ENCODE data around the gene NOSTRIN. TPM values are rescaled to one million over a fixed set of nuclear protein-coding genes. Genes with fewer than 3 reads are reported as not detected.
A peak's percentile ranks its signal among the peaks of the same experiment; 100 is the strongest.

The NOSTRIN gene
- total and polyA plus RNA-seq, 4 donors, result 4.1 to 16.7 (median 8.5) TPM

DNA sequence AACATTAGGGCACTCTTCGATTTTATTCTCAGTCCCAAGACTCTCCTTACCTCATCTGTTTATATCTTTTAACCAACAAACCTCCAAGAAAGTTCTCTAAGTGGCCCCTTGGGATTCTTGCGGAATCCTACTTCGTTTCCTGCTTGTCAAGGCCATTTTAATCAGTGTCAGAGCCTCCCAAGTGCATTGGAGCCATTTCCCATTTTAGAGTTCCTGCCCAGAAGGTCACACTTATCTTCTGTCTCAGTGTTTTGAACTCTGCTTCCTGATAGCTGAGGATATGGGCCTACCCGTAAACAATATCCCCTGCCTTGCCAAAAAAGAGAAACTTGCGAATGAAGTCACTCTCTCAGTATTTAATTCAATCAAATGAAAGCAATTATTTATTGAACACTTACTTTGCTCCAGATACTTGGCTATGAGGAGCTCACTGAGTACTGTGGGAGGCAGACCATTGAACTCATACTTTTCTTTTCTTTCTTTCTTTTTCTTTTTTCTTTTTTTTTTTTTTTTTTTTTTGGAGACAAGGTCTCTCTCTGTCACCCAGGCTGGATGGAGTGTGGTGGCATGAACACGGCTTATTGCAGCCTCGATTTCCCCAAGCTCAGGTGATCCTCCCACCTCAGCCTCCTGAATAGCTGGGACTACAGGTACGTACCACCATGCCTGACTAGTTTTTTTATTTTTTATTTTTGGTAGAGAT, 5.7 kb upstream of the NOSTRIN start:
- no peaks in the 10 kb centered on the region for H3K27me3 ChIP-seq (ENCODE audit: control insufficient read depth in 4 of 4, insufficient read depth in 4 of 4, low read length in 3 of 4)
- no peak overlapping the region for H3K4me3 ChIP-seq (ENCODE audit: low read depth in 1 of 3, low read length in 3 of 3)
- no peak overlapping the region for H3K9ac ChIP-seq (ENCODE audit: low read depth in 1 of 2, low read length in 2 of 2)
- no peaks in the 10 kb centered on the region for H3K9me3 ChIP-seq (ENCODE audit: control insufficient read depth in 4 of 4, low read length in 3 of 4)
- peak; percentile 99 for TF ChIP-seq NR2F2 (IDR thresholded peaks at IDR 0.05)
- peak; percentile 50 for TF ChIP-seq SP1 (IDR thresholded peaks at IDR 0.05)
- peak; percentile 19 to 40 for TF ChIP-seq RXRA (IDR thresholded peaks at IDR 0.05)
- no peak for TF ChIP-seq EGR1 (IDR thresholded peaks at IDR 0.05; ENCODE audit: low read depth in 2 of 2)
- no peaks in the 10 kb centered on the region for H3K36me3 ChIP-seq (ENCODE audit: control insufficient read depth in 4 of 4, insufficient read depth in 3 of 4, low read depth in 1 of 4, low read length in 3 of 4)
- no peak overlapping the region for H3K27ac ChIP-seq (ENCODE audit: low read depth in 1 of 2, low read length in 2 of 2)
- no peak for DNase-seq (ENCODE audit: low spot score)
- WGBS, result 77% methylated on average over 8 of the region's 8 CpGs
- no peaks in the 10 kb centered on the region for H3K4me1 ChIP-seq (ENCODE audit: control insufficient read depth in 4 of 4, insufficient read depth in 4 of 4, low read length in 3 of 4)

DNA sequence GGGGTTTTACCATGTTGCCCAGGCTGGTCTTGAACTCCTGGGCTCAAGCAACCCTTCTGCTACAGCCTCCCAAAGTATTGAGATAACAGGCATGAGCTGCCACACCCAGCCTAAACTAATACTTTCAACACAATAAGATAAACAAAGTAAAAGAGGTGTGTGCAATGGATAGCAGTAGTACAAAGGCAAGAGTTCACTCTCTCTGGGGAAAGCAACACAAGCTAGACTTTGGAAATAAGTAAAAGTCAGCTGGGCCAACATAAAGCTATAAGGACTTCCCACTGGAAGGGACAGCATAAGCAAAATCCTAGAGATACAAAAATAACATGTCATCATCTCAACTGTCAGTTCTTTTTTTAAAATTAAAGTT, 5.2 kb upstream of the NOSTRIN start:
- Histone ChIP-seq H3K9ac (ENCODE audit: low read depth in 1 of 2, low read length in 2 of 2) (no peak overlapping the region), H3K4me3 (ENCODE audit: low read depth in 1 of 3, low read length in 3 of 3) (no peak overlapping the region), H3K4me1 (ENCODE audit: control insufficient read depth in 4 of 4, insufficient read depth in 4 of 4, low read length in 3 of 4) (no peaks in the 10 kb centered on the region), H3K27ac (ENCODE audit: low read depth in 1 of 2, low read length in 2 of 2) (no peak overlapping the region), H3K27me3 (ENCODE audit: control insufficient read depth in 4 of 4, insufficient read depth in 4 of 4, low read length in 3 of 4) (no peaks in the 10 kb centered on the region), H3K36me3 (ENCODE audit: control insufficient read depth in 4 of 4, insufficient read depth in 3 of 4, low read depth in 1 of 4, low read length in 3 of 4) (no peaks in the 10 kb centered on the region), H3K9me3 (ENCODE audit: control insufficient read depth in 4 of 4, low read length in 3 of 4) (no peaks in the 10 kb centered on the region)
- no peak for DNase-seq (ENCODE audit: low spot score)
- TF ChIP-seq JUND (IDR thresholded peaks at IDR 0.05), result no peak
- TF ChIP-seq, protein P1, sequence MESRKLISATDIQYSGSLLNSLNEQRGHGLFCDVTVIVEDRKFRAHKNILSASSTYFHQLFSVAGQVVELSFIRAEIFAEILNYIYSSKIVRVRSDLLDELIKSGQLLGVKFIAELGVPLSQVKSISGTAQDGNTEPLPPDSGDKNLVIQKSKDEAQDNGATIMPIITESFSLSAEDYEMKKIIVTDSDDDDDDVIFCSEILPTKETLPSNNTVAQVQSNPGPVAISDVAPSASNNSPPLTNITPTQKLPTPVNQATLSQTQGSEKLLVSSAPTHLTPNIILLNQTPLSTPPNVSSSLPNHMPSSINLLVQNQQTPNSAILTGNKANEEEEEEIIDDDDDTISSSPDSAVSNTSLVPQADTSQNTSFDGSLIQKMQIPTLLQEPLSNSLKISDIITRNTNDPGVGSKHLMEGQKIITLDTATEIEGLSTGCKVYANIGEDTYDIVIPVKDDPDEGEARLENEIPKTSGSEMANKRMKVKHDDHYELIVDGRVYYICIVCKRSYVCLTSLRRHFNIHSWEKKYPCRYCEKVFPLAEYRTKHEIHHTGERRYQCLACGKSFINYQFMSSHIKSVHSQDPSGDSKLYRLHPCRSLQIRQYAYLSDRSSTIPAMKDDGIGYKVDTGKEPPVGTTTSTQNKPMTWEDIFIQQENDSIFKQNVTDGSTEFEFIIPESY (IDR thresholded peaks at IDR 0.05), result no peak
- TF ChIP-seq, protein P2, sequence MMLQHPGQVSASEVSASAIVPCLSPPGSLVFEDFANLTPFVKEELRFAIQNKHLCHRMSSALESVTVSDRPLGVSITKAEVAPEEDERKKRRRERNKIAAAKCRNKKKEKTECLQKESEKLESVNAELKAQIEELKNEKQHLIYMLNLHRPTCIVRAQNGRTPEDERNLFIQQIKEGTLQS (IDR thresholded peaks at IDR 0.05), result no peak
- TF ChIP-seq, protein P3, sequence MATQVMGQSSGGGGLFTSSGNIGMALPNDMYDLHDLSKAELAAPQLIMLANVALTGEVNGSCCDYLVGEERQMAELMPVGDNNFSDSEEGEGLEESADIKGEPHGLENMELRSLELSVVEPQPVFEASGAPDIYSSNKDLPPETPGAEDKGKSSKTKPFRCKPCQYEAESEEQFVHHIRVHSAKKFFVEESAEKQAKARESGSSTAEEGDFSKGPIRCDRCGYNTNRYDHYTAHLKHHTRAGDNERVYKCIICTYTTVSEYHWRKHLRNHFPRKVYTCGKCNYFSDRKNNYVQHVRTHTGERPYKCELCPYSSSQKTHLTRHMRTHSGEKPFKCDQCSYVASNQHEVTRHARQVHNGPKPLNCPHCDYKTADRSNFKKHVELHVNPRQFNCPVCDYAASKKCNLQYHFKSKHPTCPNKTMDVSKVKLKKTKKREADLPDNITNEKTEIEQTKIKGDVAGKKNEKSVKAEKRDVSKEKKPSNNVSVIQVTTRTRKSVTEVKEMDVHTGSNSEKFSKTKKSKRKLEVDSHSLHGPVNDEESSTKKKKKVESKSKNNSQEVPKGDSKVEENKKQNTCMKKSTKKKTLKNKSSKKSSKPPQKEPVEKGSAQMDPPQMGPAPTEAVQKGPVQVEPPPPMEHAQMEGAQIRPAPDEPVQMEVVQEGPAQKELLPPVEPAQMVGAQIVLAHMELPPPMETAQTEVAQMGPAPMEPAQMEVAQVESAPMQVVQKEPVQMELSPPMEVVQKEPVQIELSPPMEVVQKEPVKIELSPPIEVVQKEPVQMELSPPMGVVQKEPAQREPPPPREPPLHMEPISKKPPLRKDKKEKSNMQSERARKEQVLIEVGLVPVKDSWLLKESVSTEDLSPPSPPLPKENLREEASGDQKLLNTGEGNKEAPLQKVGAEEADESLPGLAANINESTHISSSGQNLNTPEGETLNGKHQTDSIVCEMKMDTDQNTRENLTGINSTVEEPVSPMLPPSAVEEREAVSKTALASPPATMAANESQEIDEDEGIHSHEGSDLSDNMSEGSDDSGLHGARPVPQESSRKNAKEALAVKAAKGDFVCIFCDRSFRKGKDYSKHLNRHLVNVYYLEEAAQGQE (IDR thresholded peaks at IDR 0.05), result no peak
- TF ChIP-seq FOXA1 (IDR thresholded peaks at IDR 0.05), result no peak
- peak in 1 of 2 donors; percentile 14 for TF ChIP-seq HNF4A (conservative IDR thresholded peaks at IDR 0.05)
- TF ChIP-seq SP1 (IDR thresholded peaks at IDR 0.05), result no peak
- TF ChIP-seq HNF4G (IDR thresholded peaks at IDR 0.05), result no peak
- no peak for TF ChIP-seq TAF1 (conservative IDR thresholded peaks at IDR 0.05)

All from liver (tissue), 9 donors.